HEK293 (cell line): ENCODE results near the gene ZMYND12.

Experiments used
- GLI2 ChIP-seq: fragments of 450-650 bp; formaldehyde crosslinking; IDR thresholded peaks from 2 replicates; pipeline ENCODE4; 2017; ENCODE audit warnings: missing biosample characterization, missing genetic modification characterization, low read depth, borderline replicate concordance
- GLIS1 ChIP-seq: fragments of 450-650 bp; formaldehyde crosslinking; IDR thresholded peaks from 2 replicates; pipeline ENCODE4 v1.5.1; 2016; ENCODE audit warnings: missing biosample characterization, missing genetic modification characterization
- IKZF3 ChIP-seq: fragments of 450-650 bp; IDR thresholded peaks from 2 replicates; pipeline ENCODE4 v1.5.0; 2018; ENCODE audit warnings: missing biosample characterization, mild to moderate bottlenecking, missing genetic modification characterization, moderate library complexity
- SCRT1 ChIP-seq: fragments of 450-650 bp; formaldehyde crosslinking; IDR thresholded peaks from 2 replicates; pipeline ENCODE4 v1.5.1; 2016; ENCODE audit warnings: missing biosample characterization, missing genetic modification characterization, borderline replicate concordance
- SETDB1 ChIP-seq: IDR thresholded peaks from one replicate; pipeline ENCODE4 v1.6.1; 2017; ENCODE audit warnings: mild to moderate bottlenecking, low read length, moderate library complexity, mixed read lengths; ENCODE audit not compliant: insufficient read length
- SP3 ChIP-seq: fragments of 450-650 bp; formaldehyde crosslinking; IDR thresholded peaks from 2 replicates; pipeline ENCODE4 v1.5.1; 2016; ENCODE audit warnings: missing biosample characterization, missing genetic modification characterization
- ZBTB17 ChIP-seq: fragments of 450-650 bp; formaldehyde crosslinking; IDR thresholded peaks from 2 replicates; pipeline ENCODE4 v1.5.1; 2016; ENCODE audit warnings: missing biosample characterization, missing genetic modification characterization
- ZBTB48 ChIP-seq: fragments of 450-650 bp; formaldehyde crosslinking; IDR thresholded peaks from 2 replicates; pipeline ENCODE4 v1.5.1; 2016; ENCODE audit warnings: missing biosample characterization, missing genetic modification characterization
- ZFP69B ChIP-seq: fragments of 450-650 bp; formaldehyde crosslinking; IDR thresholded peaks from 2 replicates; pipeline ENCODE4 v1.5.1; 2016; ENCODE audit warnings: missing biosample characterization, missing genetic modification characterization
- ZIC2 ChIP-seq: fragments of 450-650 bp; formaldehyde crosslinking; IDR thresholded peaks from 2 replicates; pipeline ENCODE4 v1.5.1; 2016; ENCODE audit warnings: missing biosample characterization, missing genetic modification characterization
- ZNF146 ChIP-seq: fragments of 450-650 bp; formaldehyde crosslinking; IDR thresholded peaks from 2 replicates; pipeline ENCODE4 v1.5.1; 2016; ENCODE audit warnings: missing biosample characterization, missing genetic modification characterization
- ZNF148 ChIP-seq: fragments of 450-650 bp; formaldehyde crosslinking; IDR thresholded peaks from 2 replicates; pipeline ENCODE4 v1.5.0; 2017; ENCODE audit warnings: missing biosample characterization, missing genetic modification characterization, borderline replicate concordance
- ZNF155 ChIP-seq: fragments of 450-650 bp; formaldehyde crosslinking; IDR thresholded peaks from 2 replicates; pipeline ENCODE4 v1.5.1; 2016; ENCODE audit warnings: missing biosample characterization, missing genetic modification characterization
- ZNF16 ChIP-seq: fragments of 450-650 bp; formaldehyde crosslinking; IDR thresholded peaks from 2 replicates; pipeline ENCODE4 v1.5.1; 2016; ENCODE audit warnings: low read depth, missing biosample characterization, missing genetic modification characterization
- ZNF169 ChIP-seq: fragments of 450-650 bp; formaldehyde crosslinking; IDR thresholded peaks from 2 replicates; pipeline ENCODE4 v1.5.1; 2016; ENCODE audit warnings: missing biosample characterization, missing genetic modification characterization
- ZNF19 ChIP-seq: fragments of 450-650 bp; formaldehyde crosslinking; IDR thresholded peaks from 2 replicates; pipeline ENCODE4; 2016; ENCODE audit warnings: missing biosample characterization, missing genetic modification characterization, low read depth
- ZNF292 ChIP-seq: fragments of 450-650 bp; formaldehyde crosslinking; IDR thresholded peaks from 2 replicates; pipeline ENCODE4 v1.5.1; 2016; ENCODE audit warnings: low read depth, missing biosample characterization, missing genetic modification characterization, borderline replicate concordance
- ZNF335 ChIP-seq: fragments of 450-650 bp; formaldehyde crosslinking; conservative IDR thresholded peaks from 2 replicates; pipeline ENCODE4 v1.5.1; 2016; ENCODE audit warnings: missing biosample characterization, missing genetic modification characterization
- ZNF416 ChIP-seq: fragments of 450-650 bp; formaldehyde crosslinking; IDR thresholded peaks from 2 replicates; pipeline ENCODE4 v1.5.1; 2016; ENCODE audit warnings: missing biosample characterization, missing genetic modification characterization
- ZNF426 ChIP-seq: fragments of 450-650 bp; formaldehyde crosslinking; IDR thresholded peaks from 2 replicates; pipeline ENCODE4 v1.5.1; 2017; ENCODE audit warnings: missing biosample characterization, missing genetic modification characterization, mild to moderate bottlenecking, inconsistent platforms, moderate library complexity
- ZNF530 ChIP-seq: fragments of 450-650 bp; formaldehyde crosslinking; IDR thresholded peaks from 2 replicates; pipeline ENCODE4 v1.5.1; 2016; ENCODE audit warnings: low read depth, missing biosample characterization, missing genetic modification characterization
- ZNF560 ChIP-seq: fragments of 450-650 bp; formaldehyde crosslinking; IDR thresholded peaks from 2 replicates; pipeline ENCODE4 v1.5.1; 2017; ENCODE audit warnings: missing biosample characterization, missing genetic modification characterization, borderline replicate concordance
- ZNF585B ChIP-seq: fragments of 450-650 bp; formaldehyde crosslinking; IDR thresholded peaks from 2 replicates; pipeline ENCODE4 v1.5.1; 2016; ENCODE audit warnings: missing biosample characterization, missing genetic modification characterization
- ZNF596 ChIP-seq: fragments of 450-650 bp; IDR thresholded peaks from 2 replicates; pipeline ENCODE4 v1.5.0; 2018; ENCODE audit warnings: missing biosample characterization, mild to moderate bottlenecking, missing genetic modification characterization, moderate library complexity
- ZNF692 ChIP-seq: fragments of 450-650 bp; formaldehyde crosslinking; IDR thresholded peaks from 2 replicates; pipeline ENCODE4 v1.5.1; 2016; ENCODE audit warnings: missing biosample characterization, missing genetic modification characterization
- ZNF776 ChIP-seq: fragments of 450-650 bp; formaldehyde crosslinking; IDR thresholded peaks from 2 replicates; pipeline ENCODE4 v1.5.0; 2017; ENCODE audit warnings: missing biosample characterization, missing genetic modification characterization, borderline replicate concordance
- ZNF791 ChIP-seq: fragments of 450-650 bp; formaldehyde crosslinking; IDR thresholded peaks from 2 replicates; pipeline ENCODE4 v1.5.1; 2016; ENCODE audit warnings: missing biosample characterization, missing genetic modification characterization
- TF ChIP-seq, protein P1 (sequence below): fragments of 450-650 bp; formaldehyde crosslinking; IDR thresholded peaks from 2 replicates; pipeline ENCODE4 v1.5.1; 2016; ENCODE audit warnings: missing biosample characterization, missing genetic modification characterization
- TF ChIP-seq, protein P2 (sequence below): fragments of 450-650 bp; formaldehyde crosslinking; IDR thresholded peaks from 2 replicates; pipeline ENCODE4 v1.5.1; 2016; ENCODE audit warnings: missing biosample characterization, missing genetic modification characterization
- TF ChIP-seq, protein P3 (sequence below): fragments of 450-650 bp; IDR thresholded peaks from 2 replicates; pipeline ENCODE4 v1.5.1; 2018; ENCODE audit warnings: missing biosample characterization, missing genetic modification characterization
- TF ChIP-seq, protein P4 (sequence below): fragments of 450-650 bp; formaldehyde crosslinking; IDR thresholded peaks from 2 replicates; pipeline ENCODE4 v1.5.1; 2016; ENCODE audit warnings: missing biosample characterization, missing genetic modification characterization

Gene ZMYND12

GRCh38 chr1:42456754-42457089 is 900 bp upstream of the ZMYND12 start (continued):
- TF ChIP-seq ZNF148 (tag by site-specific recombination) (no peak), ZNF530 (tag by site-specific recombination) (no peak), ZNF596 (tag by site-specific recombination) (no peak), ZNF585B (tag by site-specific recombination) (no peak), ZNF692 (tag by site-specific recombination) (0 out of 2 replicates have a peak, but pooled peaks have one; percentile 22), ZNF776 (no peak), ZNF426 (tag by site-specific recombination) (no peak), ZNF146 (no peak), ZBTB48 (no peak), GLIS1 (tag by site-specific recombination) (no peak), ZBTB17 (tag by site-specific recombination) (peak; percentile 67), ZNF19 (tag by site-specific recombination) (no peak), IKZF3 (tag by site-specific recombination) (no peak), ZNF416 (tag by site-specific recombination) (no peak), ZIC2 (tag by site-specific recombination) (no peak), ZNF16 (tag by site-specific recombination) (no peak), ZNF560 (tag by site-specific recombination) (no peak), ZFP69B (no peak), ZNF169 (tag by site-specific recombination) (no peak), SETDB1 (no peak), ZNF791 (no peak), ZNF292 (tag by site-specific recombination) (no peak), GLI2 (tag by site-specific recombination) (no peak), SCRT1 (tag by site-specific recombination) (no peak), ZNF155 (tag by site-specific recombination) (no peak), ZNF335 (tag by site-specific recombination) (peak; percentile 84), SP3 (tag by site-specific recombination) (no peak)
- TF ChIP-seq, protein P1, sequence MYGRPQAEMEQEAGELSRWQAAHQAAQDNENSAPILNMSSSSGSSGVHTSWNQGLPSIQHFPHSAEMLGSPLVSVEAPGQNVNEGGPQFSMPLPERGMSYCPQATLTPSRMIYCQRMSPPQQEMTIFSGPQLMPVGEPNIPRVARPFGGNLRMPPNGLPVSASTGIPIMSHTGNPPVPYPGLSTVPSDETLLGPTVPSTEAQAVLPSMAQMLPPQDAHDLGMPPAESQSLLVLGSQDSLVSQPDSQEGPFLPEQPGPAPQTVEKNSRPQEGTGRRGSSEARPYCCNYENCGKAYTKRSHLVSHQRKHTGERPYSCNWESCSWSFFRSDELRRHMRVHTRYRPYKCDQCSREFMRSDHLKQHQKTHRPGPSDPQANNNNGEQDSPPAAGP = no peak
- TF ChIP-seq, protein P2, sequence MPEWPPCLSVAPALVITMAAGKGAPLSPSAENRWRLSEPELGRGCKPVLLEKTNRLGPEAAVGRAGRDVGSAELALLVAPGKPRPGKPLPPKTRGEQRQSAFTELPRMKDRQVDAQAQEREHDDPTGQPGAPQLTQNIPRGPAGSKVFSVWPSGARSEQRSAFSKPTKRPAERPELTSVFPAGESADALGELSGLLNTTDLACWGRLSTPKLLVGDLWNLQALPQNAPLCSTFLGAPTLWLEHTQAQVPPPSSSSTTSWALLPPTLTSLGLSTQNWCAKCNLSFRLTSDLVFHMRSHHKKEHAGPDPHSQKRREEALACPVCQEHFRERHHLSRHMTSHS (tag by site-specific recombination) = no peak
- TF ChIP-seq, protein P3, sequence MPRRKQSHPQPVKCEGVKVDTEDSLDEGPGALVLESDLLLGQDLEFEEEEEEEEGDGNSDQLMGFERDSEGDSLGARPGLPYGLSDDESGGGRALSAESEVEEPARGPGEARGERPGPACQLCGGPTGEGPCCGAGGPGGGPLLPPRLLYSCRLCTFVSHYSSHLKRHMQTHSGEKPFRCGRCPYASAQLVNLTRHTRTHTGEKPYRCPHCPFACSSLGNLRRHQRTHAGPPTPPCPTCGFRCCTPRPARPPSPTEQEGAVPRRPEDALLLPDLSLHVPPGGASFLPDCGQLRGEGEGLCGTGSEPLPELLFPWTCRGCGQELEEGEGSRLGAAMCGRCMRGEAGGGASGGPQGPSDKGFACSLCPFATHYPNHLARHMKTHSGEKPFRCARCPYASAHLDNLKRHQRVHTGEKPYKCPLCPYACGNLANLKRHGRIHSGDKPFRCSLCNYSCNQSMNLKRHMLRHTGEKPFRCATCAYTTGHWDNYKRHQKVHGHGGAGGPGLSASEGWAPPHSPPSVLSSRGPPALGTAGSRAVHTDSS = no peak
- TF ChIP-seq, protein P4, sequence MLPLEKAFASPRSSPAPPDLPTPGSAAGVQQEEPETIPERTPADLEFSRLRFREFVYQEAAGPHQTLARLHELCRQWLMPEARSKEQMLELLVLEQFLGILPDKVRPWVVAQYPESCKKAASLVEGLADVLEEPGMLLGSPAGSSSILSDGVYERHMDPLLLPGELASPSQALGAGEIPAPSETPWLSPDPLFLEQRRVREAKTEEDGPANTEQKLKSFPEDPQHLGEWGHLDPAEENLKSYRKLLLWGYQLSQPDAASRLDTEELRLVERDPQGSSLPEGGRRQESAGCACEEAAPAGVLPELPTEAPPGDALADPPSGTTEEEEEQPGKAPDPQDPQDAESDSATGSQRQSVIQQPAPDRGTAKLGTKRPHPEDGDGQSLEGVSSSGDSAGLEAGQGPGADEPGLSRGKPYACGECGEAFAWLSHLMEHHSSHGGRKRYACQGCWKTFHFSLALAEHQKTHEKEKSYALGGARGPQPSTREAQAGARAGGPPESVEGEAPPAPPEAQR (tag by site-specific recombination) = no peak
